GM19193 (cell line): ENCODE data around the gene ZC3H12C.

Experiments used
- POLR2A ChIP-seq: IDR thresholded peaks from 4 replicates; pipeline ENCODE4 v1.6.1; 2011; ENCODE audit not compliant: insufficient read depth, insufficient read length; ENCODE audit errors: extremely low read depth

ZC3H12C gene

GRCh38 chr11:110092515-110093406, at the start of gene ZC3H12C:
TSS of gene ZC3H12C (plus strand) at chr11:110093392. CDS start at chr11:110093412, 20 bp downstream.
- TF ChIP-seq POLR2A, result peak; percentile 83

- no peak for TF ChIP-seq POLR2A
Observed at GRCh38 chr11:110044226-110044968, 48.8 kb upstream of the ZC3H12C start.

- TF ChIP-seq POLR2A, result no peak
Observed at GRCh38 chr11:110046775-110047380, 46.3 kb upstream of the ZC3H12C start.

DNA sequence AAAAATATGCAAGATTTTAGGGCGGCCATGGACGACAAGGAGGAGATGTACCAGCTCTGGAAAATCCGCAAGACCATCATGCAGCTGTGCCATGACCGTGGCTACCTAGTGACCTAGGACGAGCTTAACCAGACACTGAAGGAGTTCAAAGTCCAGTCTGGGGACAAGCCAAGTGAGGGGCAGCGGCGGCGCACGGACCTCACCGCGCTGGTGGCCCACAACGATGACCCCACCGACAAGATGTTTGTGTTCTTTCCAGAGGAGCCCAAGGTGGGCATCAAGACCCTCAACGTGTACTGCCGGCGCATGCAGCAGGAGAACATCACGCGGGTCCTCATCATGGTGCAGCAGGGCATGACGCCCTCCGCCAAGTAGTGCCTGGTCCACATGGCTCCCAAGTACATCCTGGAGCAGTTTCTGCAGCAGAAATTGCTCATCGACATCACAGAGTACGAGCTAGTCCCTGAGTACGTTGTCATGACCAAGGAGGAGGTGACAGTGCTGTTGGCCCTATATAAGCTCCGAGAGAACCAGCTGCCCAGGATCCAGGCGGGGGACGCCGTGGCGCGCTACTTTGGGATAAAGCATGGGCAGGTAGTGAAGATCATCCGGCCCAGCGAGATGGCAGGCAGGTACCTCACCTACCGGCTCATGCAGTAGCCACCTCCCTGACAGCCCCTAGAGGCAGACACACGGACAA, 43.5 kb upstream of the ZC3H12C start:
- no peak for TF ChIP-seq POLR2A

- TF ChIP-seq POLR2A, result no peak
Observed at GRCh38 chr11:110050201-110050506, 43.0 kb upstream of the ZC3H12C start.

- TF ChIP-seq POLR2A, result no peak
Observed at GRCh38 chr11:110053848-110054414, 39.3 kb upstream of the ZC3H12C start.

- TF ChIP-seq POLR2A, result no peak
Observed at GRCh38 chr11:110056956-110057355, 36.2 kb upstream of the ZC3H12C start.

GRCh38 chr11:110059706-110060463, 33.3 kb upstream of the ZC3H12C start:
- no peak for TF ChIP-seq POLR2A

- no peak for TF ChIP-seq POLR2A
Observed at GRCh38 chr11:110061296-110061695, 31.9 kb upstream of the ZC3H12C start.

GRCh38 chr11:110062247-110062646, 30.9 kb upstream of the ZC3H12C start:
- no peak for TF ChIP-seq POLR2A

DNA sequence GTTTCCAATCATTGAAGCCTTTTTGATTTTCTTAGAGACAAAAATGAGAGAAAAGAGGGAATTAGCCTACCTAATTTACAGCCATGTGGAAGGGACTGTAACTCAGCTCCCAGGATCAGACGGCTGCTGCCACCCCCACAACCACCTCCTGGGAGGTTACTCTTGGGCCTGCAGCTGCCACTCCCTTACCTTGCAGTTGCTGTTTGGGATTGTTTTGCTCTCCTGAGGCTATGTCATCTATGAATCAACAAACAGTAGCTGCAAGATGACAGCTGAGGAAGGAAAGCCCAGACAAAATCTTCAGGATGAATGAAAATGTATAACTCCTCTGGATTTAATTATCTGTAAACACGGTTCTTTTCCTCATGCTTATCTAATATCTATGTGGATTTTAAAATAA, 28.0 kb upstream of the ZC3H12C start:
- no peak for TF ChIP-seq POLR2A

DNA sequence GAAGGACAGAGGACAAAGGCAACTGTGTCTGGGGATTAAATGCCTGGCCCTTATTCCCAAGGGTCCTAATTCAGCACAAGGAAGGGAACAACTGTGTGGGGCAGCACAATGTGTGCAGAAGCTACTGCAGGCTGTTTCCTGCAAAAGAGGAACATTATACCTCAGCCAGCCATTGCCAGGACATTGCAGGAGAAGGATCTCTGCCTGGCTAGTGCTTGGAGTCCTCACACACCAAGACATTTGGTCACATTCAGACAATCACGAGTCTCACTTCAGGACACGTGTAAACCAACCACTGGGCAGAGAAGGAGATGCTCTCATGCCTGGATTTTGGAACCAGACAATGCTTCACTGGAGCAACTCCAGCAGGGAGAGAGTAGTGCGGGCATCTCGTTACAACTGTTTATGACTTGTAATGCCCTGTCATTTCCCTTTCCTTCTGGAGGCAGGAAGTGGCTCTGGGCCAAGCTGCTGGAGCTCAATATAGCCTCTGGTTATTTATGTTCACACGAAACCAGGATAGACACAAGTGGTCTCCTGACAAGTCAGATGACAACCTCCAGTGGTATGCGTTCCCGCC, 23.9 kb upstream of the ZC3H12C start:
- TF ChIP-seq POLR2A, result no peak

- TF ChIP-seq POLR2A, result no peak
Observed at GRCh38 chr11:110070176-110070575, 23.0 kb upstream of the ZC3H12C start.

DNA sequence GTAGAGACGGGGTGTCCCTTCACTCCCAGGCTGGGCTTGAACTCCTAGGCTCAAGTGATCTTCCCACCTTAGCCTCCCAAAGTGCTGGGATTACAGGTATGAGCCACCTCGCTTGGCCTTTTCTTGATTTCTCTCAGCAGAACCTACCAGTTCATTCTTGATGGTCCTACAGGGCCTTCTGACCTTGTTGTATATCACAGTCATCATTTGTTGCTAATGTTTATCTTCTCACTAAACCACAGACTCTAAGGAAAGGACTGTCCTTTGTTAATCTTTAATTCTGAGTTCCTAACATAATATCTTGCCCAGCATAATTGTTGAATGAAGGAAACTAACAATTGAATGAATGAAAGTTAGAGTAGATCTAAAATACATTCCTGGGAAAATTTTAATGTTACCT, 22.0 kb upstream of the ZC3H12C start:
- no peak for TF ChIP-seq POLR2A
